Measurements from ENCODE around the gene SLC44A5. TPM values are rescaled to one million over a fixed set of nuclear protein-coding genes. Genes with fewer than 3 reads are reported as not detected.

The SLC44A5 gene
- total RNA-seq, 2 donors from 2014 or later = 1.1 TPM; not detected in 1

GRCh38 chr1:75531570-75531969, 79.3 kb downstream of the SLC44A5 start:
- no peak overlapping the region for H3K27ac Mint-ChIP-seq

GRCh38 chr1:75529488-75529887, 81.4 kb downstream of the SLC44A5 start:
- Mint-ChIP-seq H3K4me1 (no peaks in the 10 kb centered on the region), H3K27me3 (no peaks in the 10 kb centered on the region), H3K27ac (no peak overlapping the region), H3K4me3 (no peak overlapping the region), H3K36me3 (ENCODE audit: low read depth) (no peaks in the 10 kb centered on the region)
- no peak for DNase-seq
- no peaks in the 10 kb centered on the region for H3K9me3 ChIP-seq (ENCODE audit: control insufficient read depth, low read length, poor library complexity, severe bottlenecking)
- ATAC-seq = no peak

More at GRCh38 chr1:75531570-75531969, 79.3 kb downstream of the SLC44A5 start:
- no peaks in the 10 kb centered on the region for H3K36me3 Mint-ChIP-seq (ENCODE audit: low read depth)
- H3K4me1 Mint-ChIP-seq = no peaks in the 10 kb centered on the region
- no peaks in the 10 kb centered on the region for H3K27me3 Mint-ChIP-seq
- ATAC-seq (no peak), DNase-seq (no peak)
- H3K4me3 Mint-ChIP-seq = no peak overlapping the region
- no peaks in the 10 kb centered on the region for H3K9me3 ChIP-seq (ENCODE audit: control insufficient read depth, low read length, poor library complexity, severe bottlenecking)

GRCh38 chr1:75528001-75528400, 82.9 kb downstream of the SLC44A5 start:
- H3K36me3 Mint-ChIP-seq (ENCODE audit: low read depth) = no peaks in the 10 kb centered on the region

GRCh38 chr1:75522389-75522788, 88.5 kb downstream of the SLC44A5 start:
- peaks cover 4% of the 10 kb centered on the region for H3K27me3 Mint-ChIP-seq
- H3K4me1 Mint-ChIP-seq = no peaks in the 10 kb centered on the region
- H3K4me3 Mint-ChIP-seq = no peak overlapping the region
- no peaks in the 10 kb centered on the region for H3K36me3 Mint-ChIP-seq (ENCODE audit: low read depth)
- H3K27ac Mint-ChIP-seq = no peak overlapping the region
- ATAC-seq = no peak
- no peaks in the 10 kb centered on the region for H3K9me3 ChIP-seq (ENCODE audit: control insufficient read depth, low read length, poor library complexity, severe bottlenecking)
- no peak for DNase-seq

More at GRCh38 chr1:75528001-75528400, 82.9 kb downstream of the SLC44A5 start:
- Mint-ChIP-seq H3K4me1 (no peaks in the 10 kb centered on the region), H3K27me3 (no peaks in the 10 kb centered on the region), H3K27ac (no peak overlapping the region), H3K4me3 (no peak overlapping the region)
- ATAC-seq (no peak), DNase-seq (no peak)
- H3K9me3 ChIP-seq (ENCODE audit: control insufficient read depth, low read length, poor library complexity, severe bottlenecking) = no peaks in the 10 kb centered on the region

GRCh38 chr1:75521658-75522057, 89.3 kb downstream of the SLC44A5 start:
- no peaks in the 10 kb centered on the region for H3K4me1 Mint-ChIP-seq
- no peak overlapping the region for H3K4me3 Mint-ChIP-seq
- H3K9me3 ChIP-seq (ENCODE audit: control insufficient read depth, low read length, poor library complexity, severe bottlenecking) = no peaks in the 10 kb centered on the region
- ATAC-seq (no peak), DNase-seq (no peak)
- H3K36me3 Mint-ChIP-seq (ENCODE audit: low read depth) = no peaks in the 10 kb centered on the region
- no peak overlapping the region for H3K27ac Mint-ChIP-seq
- peaks cover 4% of the 10 kb centered on the region for H3K27me3 Mint-ChIP-seq

GRCh38 chr1:75520862-75521475, 89.9 kb downstream of the SLC44A5 start:
- no peaks in the 10 kb centered on the region for H3K4me1 Mint-ChIP-seq
- peaks cover 4% of the 10 kb centered on the region for H3K27me3 Mint-ChIP-seq
- no peaks in the 10 kb centered on the region for H3K36me3 Mint-ChIP-seq (ENCODE audit: low read depth)
- DNase-seq = no peak
- ATAC-seq = no peak
- H3K4me3 Mint-ChIP-seq = no peak overlapping the region
- H3K9me3 ChIP-seq (ENCODE audit: control insufficient read depth, low read length, poor library complexity, severe bottlenecking) = no peaks in the 10 kb centered on the region
- no peak overlapping the region for H3K27ac Mint-ChIP-seq

- no peaks in the 10 kb centered on the region for H3K4me1 Mint-ChIP-seq
- no peaks in the 10 kb centered on the region for H3K9me3 ChIP-seq (ENCODE audit: control insufficient read depth, low read length, poor library complexity, severe bottlenecking)
- no peak overlapping the region for H3K4me3 Mint-ChIP-seq
- no peaks in the 10 kb centered on the region for H3K36me3 Mint-ChIP-seq (ENCODE audit: low read depth)
- no peak overlapping the region for H3K27ac Mint-ChIP-seq
- ATAC-seq (no peak), DNase-seq (no peak)
- peaks cover 9% of the 10 kb centered on the region for H3K27me3 Mint-ChIP-seq
These were observed 91.1 kb downstream of the SLC44A5 start for GRCh38 chr1:75519651-75520427.

- Mint-ChIP-seq H3K27me3 (peaks cover 9% of the 10 kb centered on the region), H3K4me3 (no peak overlapping the region), H3K36me3 (ENCODE audit: low read depth) (no peaks in the 10 kb centered on the region), H3K4me1 (no peaks in the 10 kb centered on the region), H3K27ac (no peak overlapping the region)
- no peaks in the 10 kb centered on the region for H3K9me3 ChIP-seq (ENCODE audit: control insufficient read depth, low read length, poor library complexity, severe bottlenecking)
- no peak for ATAC-seq
- no peak for DNase-seq
These were observed 92.2 kb downstream of the SLC44A5 start for GRCh38 chr1:75518686-75519085.

- Mint-ChIP-seq H3K4me1 (no peaks in the 10 kb centered on the region), H3K36me3 (ENCODE audit: low read depth) (no peaks in the 10 kb centered on the region)
These were observed 96.6 kb downstream of the SLC44A5 start for GRCh38 chr1:75514270-75514669.

GRCh38 chr1:75506976-75507375, 103.9 kb downstream of the SLC44A5 start:
- Mint-ChIP-seq H3K27ac (no peak overlapping the region), H3K36me3 (ENCODE audit: low read depth) (no peaks in the 10 kb centered on the region), H3K27me3 (peaks cover 5% of the 10 kb centered on the region), H3K4me1 (no peaks in the 10 kb centered on the region), H3K4me3 (no peak overlapping the region)
- DNase-seq (no peak), ATAC-seq (no peak)
- no peaks in the 10 kb centered on the region for H3K9me3 ChIP-seq (ENCODE audit: control insufficient read depth, low read length, poor library complexity, severe bottlenecking)

More at GRCh38 chr1:75514270-75514669, 96.6 kb downstream of the SLC44A5 start:
- H3K4me3 Mint-ChIP-seq = no peak overlapping the region
- H3K27ac Mint-ChIP-seq = no peak overlapping the region
- peaks cover 5% of the 10 kb centered on the region for H3K27me3 Mint-ChIP-seq
- no peak for DNase-seq
- H3K9me3 ChIP-seq (ENCODE audit: control insufficient read depth, low read length, poor library complexity, severe bottlenecking) = no peaks in the 10 kb centered on the region
- no peak for ATAC-seq

GRCh38 chr1:75503221-75503974, 107.5 kb downstream of the SLC44A5 start:
- H3K4me3 Mint-ChIP-seq = no peak overlapping the region
- H3K9me3 ChIP-seq (ENCODE audit: control insufficient read depth, low read length, poor library complexity, severe bottlenecking) = no peaks in the 10 kb centered on the region
- DNase-seq (no peak), ATAC-seq (no peak)
- no peaks in the 10 kb centered on the region for H3K27me3 Mint-ChIP-seq
- no peaks in the 10 kb centered on the region for H3K4me1 Mint-ChIP-seq
- H3K27ac Mint-ChIP-seq = no peak overlapping the region
- H3K36me3 Mint-ChIP-seq (ENCODE audit: low read depth) = no peaks in the 10 kb centered on the region

GRCh38 chr1:75502776-75503175, 108.1 kb downstream of the SLC44A5 start:
- no peaks in the 10 kb centered on the region for H3K9me3 ChIP-seq (ENCODE audit: control insufficient read depth, low read length, poor library complexity, severe bottlenecking)
- Mint-ChIP-seq H3K4me3 (no peak overlapping the region), H3K36me3 (ENCODE audit: low read depth) (no peaks in the 10 kb centered on the region), H3K27ac (no peak overlapping the region), H3K27me3 (no peaks in the 10 kb centered on the region), H3K4me1 (no peaks in the 10 kb centered on the region)
- DNase-seq = no peak
- ATAC-seq = no peak

GRCh38 chr1:75501577-75502295, 109.2 kb downstream of the SLC44A5 start:
- Mint-ChIP-seq H3K36me3 (ENCODE audit: low read depth) (no peaks in the 10 kb centered on the region), H3K4me1 (no peaks in the 10 kb centered on the region), H3K27ac (no peak overlapping the region), H3K27me3 (no peaks in the 10 kb centered on the region), H3K4me3 (no peak overlapping the region)
- no peaks in the 10 kb centered on the region for H3K9me3 ChIP-seq (ENCODE audit: control insufficient read depth, low read length, poor library complexity, severe bottlenecking)
- ATAC-seq = no peak
- no peak for DNase-seq

Data from T-helper 17 cell (primary cell).